ENCODE measurements around the gene AIFM1.

AIFM1 gene

GRCh38 chrX:130119312-130119898 is 46.2 kb downstream of the AIFM1 start:
- TF ChIP-seq ARNTL (CRISPR knock-in tag; IDR thresholded peaks at IDR 0.05; ENCODE audit: borderline replicate concordance, low read depth) (no peak), ZNF8 (CRISPR knock-in tag; IDR thresholded peaks at IDR 0.05) (no peak), RARB (CRISPR knock-in tag; IDR thresholded peaks at IDR 0.05) (no peak), ZNF565 (CRISPR knock-in tag; conservative IDR thresholded peaks at IDR 0.05; ENCODE audit: low read depth) (no peak), ZC3H10 (CRISPR knock-in tag; IDR thresholded peaks at IDR 0.05) (no peak), ZNF70 (CRISPR knock-in tag; IDR thresholded peaks at IDR 0.05) (no peak), ISL1 (CRISPR knock-in tag; IDR thresholded peaks at IDR 0.05) (no peak)
- ATAC-seq: no peak

- no peak for TF ChIP-seq ZNF8 (CRISPR knock-in tag; IDR thresholded peaks at IDR 0.05)
- TF ChIP-seq SNAI2 (CRISPR knock-in tag; IDR thresholded peaks at IDR 0.05): no peak
- no peak for TF ChIP-seq TOX (CRISPR knock-in tag; IDR thresholded peaks at IDR 0.05; ENCODE audit: borderline replicate concordance)
- no peak for TF ChIP-seq CSDC2 (CRISPR knock-in tag; IDR thresholded peaks at IDR 0.05)
- TF ChIP-seq GLIS3 (CRISPR knock-in tag; IDR thresholded peaks at IDR 0.05): no peak
- TF ChIP-seq OSR1 (CRISPR knock-in tag; IDR thresholded peaks at IDR 0.05): no peak
- TF ChIP-seq TCF4 (CRISPR knock-in tag; IDR thresholded peaks at IDR 0.05; ENCODE audit: borderline replicate concordance): no peak
- no peak for TF ChIP-seq ESRRG (CRISPR knock-in tag; IDR thresholded peaks at IDR 0.05)
- TF ChIP-seq ZFP30 (CRISPR knock-in tag; IDR thresholded peaks at IDR 0.05): no peak
- TF ChIP-seq TSHZ2 (CRISPR knock-in tag; IDR thresholded peaks at IDR 0.05): no peak
- TF ChIP-seq ZFP3 (CRISPR knock-in tag; IDR thresholded peaks at IDR 0.05): no peak
- TF ChIP-seq RARB (CRISPR knock-in tag; IDR thresholded peaks at IDR 0.05): no peak
- no peak for TF ChIP-seq ARNTL (CRISPR knock-in tag; IDR thresholded peaks at IDR 0.05; ENCODE audit: borderline replicate concordance, low read depth)
- TF ChIP-seq POU6F1 (CRISPR knock-in tag; IDR thresholded peaks at IDR 0.05; ENCODE audit: borderline replicate concordance, low read depth): no peak
- no peak for TF ChIP-seq ZNF565 (CRISPR knock-in tag; conservative IDR thresholded peaks at IDR 0.05; ENCODE audit: low read depth)
- no peak for TF ChIP-seq CREB5 (CRISPR knock-in tag; IDR thresholded peaks at IDR 0.05; ENCODE audit: low read depth)
- no peak for TF ChIP-seq PPARA (CRISPR knock-in tag; IDR thresholded peaks at IDR 0.05; ENCODE audit: borderline replicate concordance)
These were observed 47.0 kb downstream of the AIFM1 start for GRCh38 chrX:130118441-130119311.

GRCh38 chrX:130117166-130117565 is 48.5 kb downstream of the AIFM1 start:
- ATAC-seq: no peak
- TF ChIP-seq RARB (CRISPR knock-in tag; IDR thresholded peaks at IDR 0.05) (no peak), GLIS3 (CRISPR knock-in tag; IDR thresholded peaks at IDR 0.05) (no peak), POU6F1 (CRISPR knock-in tag; IDR thresholded peaks at IDR 0.05; ENCODE audit: borderline replicate concordance, low read depth) (no peak), OSR1 (CRISPR knock-in tag; IDR thresholded peaks at IDR 0.05) (no peak), ZNF8 (CRISPR knock-in tag; IDR thresholded peaks at IDR 0.05) (no peak), ARNTL (CRISPR knock-in tag; IDR thresholded peaks at IDR 0.05; ENCODE audit: borderline replicate concordance, low read depth) (no peak), ZNF565 (CRISPR knock-in tag; conservative IDR thresholded peaks at IDR 0.05; ENCODE audit: low read depth) (no peak), ESRRG (CRISPR knock-in tag; IDR thresholded peaks at IDR 0.05) (no peak), TOX (CRISPR knock-in tag; IDR thresholded peaks at IDR 0.05; ENCODE audit: borderline replicate concordance) (no peak), CREB5 (CRISPR knock-in tag; IDR thresholded peaks at IDR 0.05; ENCODE audit: low read depth) (no peak), CSRNP3 (CRISPR knock-in tag; IDR thresholded peaks at IDR 0.05) (no peak), SNAI2 (CRISPR knock-in tag; IDR thresholded peaks at IDR 0.05) (no peak), TSHZ2 (CRISPR knock-in tag; IDR thresholded peaks at IDR 0.05) (no peak), ZC3H10 (CRISPR knock-in tag; IDR thresholded peaks at IDR 0.05) (no peak), TCF4 (CRISPR knock-in tag; IDR thresholded peaks at IDR 0.05; ENCODE audit: borderline replicate concordance) (no peak), ZFP30 (CRISPR knock-in tag; IDR thresholded peaks at IDR 0.05) (no peak)

More at GRCh38 chrX:130118441-130119311, 47.0 kb downstream of the AIFM1 start:
- ATAC-seq: peak; percentile 28
